ENCODE data around the gene CPT1A.

Gene CPT1A

GRCh38 chr11:68843703-68844312 is 2.1 kb upstream of the CPT1A start:
- Histone ChIP-seq H4K20me1 (ENCODE audit: insufficient read depth, low read length, poor library complexity, severe bottlenecking) (peaks cover 5% of the 10 kb centered on the region), H3K4me3 (ENCODE audit: low read length, poor library complexity, severe bottlenecking) (peak overlapping the region; percentile 98), H3F3A (ENCODE audit: low read depth) (peaks cover 15% of the 10 kb centered on the region), H2AFZ (ENCODE audit: low read length) (peak overlapping the region; percentile 92), H3K9me3 (ENCODE audit: insufficient read depth, low read depth, low read length) (no peaks in the 10 kb centered on the region), H3K4me2 (ENCODE audit: low read depth, low read length, poor library complexity, severe bottlenecking) (peak overlapping the region; percentile 87), H3K27me3 (ENCODE audit: insufficient read depth, low read length, poor library complexity, severe bottlenecking) (no peaks in the 10 kb centered on the region), H3K9ac (ENCODE audit: low read depth, low read length, poor library complexity, severe bottlenecking) (peak overlapping the region; percentile 79), H3K79me2 (ENCODE audit: insufficient read depth, low read length) (peaks cover 25% of the 10 kb centered on the region), H3K4me1 (ENCODE audit: insufficient read depth, low read length, poor library complexity, severe bottlenecking) (peaks cover 24% of the 10 kb centered on the region), H3K36me3 (ENCODE audit: insufficient read depth, low read length) (no peaks in the 10 kb centered on the region), H3K9me2 (replicated peaks; ENCODE audit: low read depth, low read length) (no peaks in the 10 kb centered on the region)
- TF ChIP-seq CTCF (conservative IDR thresholded peaks at IDR 0.05; ENCODE audit: low read length) (peak; percentile 63), EZH2phosphoT487 (IDR thresholded peaks at IDR 0.05; ENCODE audit: borderline replicate concordance) (no peak)

- Histone ChIP-seq H3K4me3 (ENCODE audit: low read length, poor library complexity, severe bottlenecking) (peak overlapping the region; percentile 98), H3K79me2 (ENCODE audit: insufficient read depth, low read length) (peaks cover 27% of the 10 kb centered on the region), H3K27me3 (ENCODE audit: insufficient read depth, low read length, poor library complexity, severe bottlenecking) (no peaks in the 10 kb centered on the region), H3K9ac (ENCODE audit: low read depth, low read length, poor library complexity, severe bottlenecking) (peak overlapping the region; percentile 79), H4K20me1 (ENCODE audit: insufficient read depth, low read length, poor library complexity, severe bottlenecking) (peaks cover 7% of the 10 kb centered on the region), H3K36me3 (ENCODE audit: insufficient read depth, low read length) (no peaks in the 10 kb centered on the region), H3F3A (ENCODE audit: low read depth) (peaks cover 20% of the 10 kb centered on the region), H3K9me3 (ENCODE audit: insufficient read depth, low read depth, low read length) (no peaks in the 10 kb centered on the region), H2AFZ (ENCODE audit: low read length) (peak overlapping the region; percentile 92), H3K9me2 (replicated peaks; ENCODE audit: low read depth, low read length) (no peaks in the 10 kb centered on the region), H3K4me2 (ENCODE audit: low read depth, low read length, poor library complexity, severe bottlenecking) (peak overlapping the region; percentile 87), H3K4me1 (ENCODE audit: insufficient read depth, low read length, poor library complexity, severe bottlenecking) (peaks cover 30% of the 10 kb centered on the region)
- TF ChIP-seq CTCF (conservative IDR thresholded peaks at IDR 0.05; ENCODE audit: low read length) (no peak), EZH2phosphoT487 (IDR thresholded peaks at IDR 0.05; ENCODE audit: borderline replicate concordance) (no peak)
These were observed 1.4 kb upstream of the CPT1A start for GRCh38 chr11:68843052-68843561.

- H4K20me1 ChIP-seq (ENCODE audit: insufficient read depth, low read length, poor library complexity, severe bottlenecking): peaks cover 12% of the 10 kb centered on the region
- H3F3A ChIP-seq (ENCODE audit: low read depth): peaks cover 22% of the 10 kb centered on the region
- no peaks in the 10 kb centered on the region for H3K9me2 ChIP-seq (replicated peaks; ENCODE audit: low read depth, low read length)
- H2AFZ ChIP-seq (ENCODE audit: low read length): peak overlapping the region; percentile 92
- no peak for TF ChIP-seq CTCF (conservative IDR thresholded peaks at IDR 0.05; ENCODE audit: low read length)
- no peak for TF ChIP-seq EZH2phosphoT487 (IDR thresholded peaks at IDR 0.05; ENCODE audit: borderline replicate concordance)
- peaks cover 33% of the 10 kb centered on the region for H3K79me2 ChIP-seq (ENCODE audit: insufficient read depth, low read length)
- no peaks in the 10 kb centered on the region for H3K36me3 ChIP-seq (ENCODE audit: insufficient read depth, low read length)
- no peaks in the 10 kb centered on the region for H3K27me3 ChIP-seq (ENCODE audit: insufficient read depth, low read length, poor library complexity, severe bottlenecking)
- H3K9ac ChIP-seq (ENCODE audit: low read depth, low read length, poor library complexity, severe bottlenecking): peak overlapping the region; percentile 79
- H3K4me3 ChIP-seq (ENCODE audit: low read length, poor library complexity, severe bottlenecking): peak overlapping the region; percentile 98
- no peaks in the 10 kb centered on the region for H3K9me3 ChIP-seq (ENCODE audit: insufficient read depth, low read depth, low read length)
- peaks cover 36% of the 10 kb centered on the region for H3K4me1 ChIP-seq (ENCODE audit: insufficient read depth, low read length, poor library complexity, severe bottlenecking)
- peak overlapping the region; percentile 87 for H3K4me2 ChIP-seq (ENCODE audit: low read depth, low read length, poor library complexity, severe bottlenecking)
These were observed 823 bp upstream of the CPT1A start for GRCh38 chr11:68842427-68843051.
